Upper lobe of left lung (tissue), 4 donors: ENCODE data around the gene KCNK15.

ENCODE experiments used
- EP300 ChIP-seq, 4 donors: sonication (generic); formaldehyde crosslinking; IDR thresholded peaks; one replicate each; pipeline ENCODE4 v1.5.1; 2017; ENCODE audit warnings: antibody characterized with exemption in 4 of 4, control low read depth in 2 of 4
- POLR2A ChIP-seq, 4 donors: fragments of 450-650 bp; IDR thresholded peaks; one replicate each; pipeline ENCODE4 v1.5.1; 2016 to 2017; ENCODE audit warnings: antibody characterized with exemption in 4 of 4, mild to moderate bottlenecking in 2 of 4
- POLR2AphosphoS5 ChIP-seq, 2 donors: sonication (generic); formaldehyde crosslinking; IDR thresholded peaks; one replicate each; pipeline ENCODE4 v1.5.1; 2017; ENCODE audit warnings: antibody characterized with exemption in 2 of 2
- TF ChIP-seq, protein P1 (sequence below), 6 experiments: fragments of 450-650 bp in 4 of 6; fragments of 200-600 bp in 2 of 6; sonication (generic) in 2 of 6; IDR thresholded peaks; one replicate each; pipeline ENCODE4 v1.5.1; 2016 to 2019; ENCODE audit warnings: antibody characterized with exemption in 6 of 6

- TF ChIP-seq, protein P1, sequence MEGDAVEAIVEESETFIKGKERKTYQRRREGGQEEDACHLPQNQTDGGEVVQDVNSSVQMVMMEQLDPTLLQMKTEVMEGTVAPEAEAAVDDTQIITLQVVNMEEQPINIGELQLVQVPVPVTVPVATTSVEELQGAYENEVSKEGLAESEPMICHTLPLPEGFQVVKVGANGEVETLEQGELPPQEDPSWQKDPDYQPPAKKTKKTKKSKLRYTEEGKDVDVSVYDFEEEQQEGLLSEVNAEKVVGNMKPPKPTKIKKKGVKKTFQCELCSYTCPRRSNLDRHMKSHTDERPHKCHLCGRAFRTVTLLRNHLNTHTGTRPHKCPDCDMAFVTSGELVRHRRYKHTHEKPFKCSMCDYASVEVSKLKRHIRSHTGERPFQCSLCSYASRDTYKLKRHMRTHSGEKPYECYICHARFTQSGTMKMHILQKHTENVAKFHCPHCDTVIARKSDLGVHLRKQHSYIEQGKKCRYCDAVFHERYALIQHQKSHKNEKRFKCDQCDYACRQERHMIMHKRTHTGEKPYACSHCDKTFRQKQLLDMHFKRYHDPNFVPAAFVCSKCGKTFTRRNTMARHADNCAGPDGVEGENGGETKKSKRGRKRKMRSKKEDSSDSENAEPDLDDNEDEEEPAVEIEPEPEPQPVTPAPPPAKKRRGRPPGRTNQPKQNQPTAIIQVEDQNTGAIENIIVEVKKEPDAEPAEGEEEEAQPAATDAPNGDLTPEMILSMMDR (IDR thresholded peaks at IDR 0.05): no peak
- no peak for TF ChIP-seq POLR2AphosphoS5 (IDR thresholded peaks at IDR 0.05)
- TF ChIP-seq EP300 (IDR thresholded peaks at IDR 0.05): no peak
- TF ChIP-seq POLR2A (IDR thresholded peaks at IDR 0.05): no peak
Measured at GRCh38 chr20:44748005-44748370, 2.3 kb downstream of the KCNK15 start.
